ENCODE measurements around the gene DCP2. TPM values are rescaled to one million over a fixed set of nuclear protein-coding genes. Genes with fewer than 3 reads are reported as not detected.

DCP2 gene
- total RNA-seq, 5 donors from 2014 or later (not counting 1 experiment from before 2014, with no cell fraction given): 68.6 to 88.5 (median 71.9) TPM

DNA sequence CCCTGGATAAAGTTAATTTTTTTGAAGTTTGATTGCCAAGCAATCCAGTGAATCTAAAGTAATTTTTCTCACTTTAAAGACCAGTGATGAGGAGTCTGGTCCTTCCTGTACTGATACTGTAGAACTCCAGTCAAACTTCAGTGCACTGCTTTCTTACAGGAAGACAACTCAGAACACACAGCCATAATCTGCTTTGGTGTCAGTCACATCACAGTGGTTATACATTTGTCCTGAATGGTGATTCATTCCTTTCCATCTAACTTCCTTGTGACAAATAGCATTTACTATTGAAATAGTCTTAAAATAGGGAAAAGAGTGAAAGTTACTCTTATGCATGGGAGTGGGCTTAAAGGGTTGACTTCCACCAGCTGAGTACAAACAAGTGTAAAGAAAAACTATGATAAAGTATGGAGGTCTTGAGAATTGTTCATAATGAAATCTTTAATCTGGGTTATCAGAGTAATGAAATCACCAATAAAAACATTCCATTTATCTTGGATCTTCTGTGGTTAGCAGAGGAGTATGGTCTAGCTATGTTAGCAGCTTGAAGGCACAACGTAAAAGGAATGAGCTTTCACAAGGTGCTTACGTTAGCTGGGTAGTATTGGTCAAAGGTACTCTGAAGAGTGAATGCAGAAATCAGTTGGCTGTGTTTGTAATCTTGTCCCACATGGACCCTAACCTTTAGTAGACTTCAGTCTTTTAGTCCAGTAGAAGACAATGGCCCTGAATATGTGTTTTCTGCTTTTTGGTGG is 41.5 kb downstream of the DCP2 start:
- no peak overlapping the region for H3K4me3 Mint-ChIP-seq
- ATAC-seq (replicated peaks in 1 of 4) (no peak), DNase-seq (no peak)
- no peaks in the 10 kb centered on the region for H3K9me3 ChIP-seq
- POLR2A ChIA-PET: no interaction called here
- no peak overlapping the region for H3K27ac ChIP-seq (ENCODE audit: low read length)
- H3K36me3 Mint-ChIP-seq: peaks cover 48% of the 10 kb centered on the region
- H3K36me3 ChIP-seq (ENCODE audit: control insufficient read depth in 2 of 2, extremely low read depth in 1 of 2, insufficient read depth in 1 of 2, low read length in 1 of 2): peaks cover 0 to 13% of the 10 kb centered on the region in 2 donors
- H3K9me3 Mint-ChIP-seq: no peaks in the 10 kb centered on the region
- CTCF ChIA-PET: interaction anchor here (0.6 to 1.6 kb wide), 2 partner anchors 18 to 22 kb away, joined by 4 to 6 read pairs; no protein-coding TSS in a partner anchor
- H3K27me3 Mint-ChIP-seq: no peaks in the 10 kb centered on the region
- peak overlapping the region; percentile 59 to 94 for H3K27ac Mint-ChIP-seq
- no peak overlapping the region for H3K4me3 ChIP-seq (ENCODE audit: control insufficient read depth in 1 of 2, extremely low read depth in 1 of 2, low read length in 1 of 2)
- no peaks in the 10 kb centered on the region for H3K27me3 ChIP-seq (replicated peaks in 1 of 2; ENCODE audit: control insufficient read depth in 2 of 2, extremely low read depth in 1 of 2, insufficient read depth in 2 of 2, low read length in 1 of 2)
- peaks cover 75 to 84% (median 76%) of the 10 kb centered on the region in 3 donors for H3K4me1 Mint-ChIP-seq
- WGBS (ENCODE audit: insufficient coverage): no CpG with 5 or more reads among the region's 2 CpGs
- peaks cover 10 to 52% of the 10 kb centered on the region in 2 experiments for H3K4me1 ChIP-seq (ENCODE audit: control insufficient read depth in 1 of 2, extremely low read depth in 1 of 2, insufficient read depth in 2 of 2, low read length in 2 of 2)

DNA sequence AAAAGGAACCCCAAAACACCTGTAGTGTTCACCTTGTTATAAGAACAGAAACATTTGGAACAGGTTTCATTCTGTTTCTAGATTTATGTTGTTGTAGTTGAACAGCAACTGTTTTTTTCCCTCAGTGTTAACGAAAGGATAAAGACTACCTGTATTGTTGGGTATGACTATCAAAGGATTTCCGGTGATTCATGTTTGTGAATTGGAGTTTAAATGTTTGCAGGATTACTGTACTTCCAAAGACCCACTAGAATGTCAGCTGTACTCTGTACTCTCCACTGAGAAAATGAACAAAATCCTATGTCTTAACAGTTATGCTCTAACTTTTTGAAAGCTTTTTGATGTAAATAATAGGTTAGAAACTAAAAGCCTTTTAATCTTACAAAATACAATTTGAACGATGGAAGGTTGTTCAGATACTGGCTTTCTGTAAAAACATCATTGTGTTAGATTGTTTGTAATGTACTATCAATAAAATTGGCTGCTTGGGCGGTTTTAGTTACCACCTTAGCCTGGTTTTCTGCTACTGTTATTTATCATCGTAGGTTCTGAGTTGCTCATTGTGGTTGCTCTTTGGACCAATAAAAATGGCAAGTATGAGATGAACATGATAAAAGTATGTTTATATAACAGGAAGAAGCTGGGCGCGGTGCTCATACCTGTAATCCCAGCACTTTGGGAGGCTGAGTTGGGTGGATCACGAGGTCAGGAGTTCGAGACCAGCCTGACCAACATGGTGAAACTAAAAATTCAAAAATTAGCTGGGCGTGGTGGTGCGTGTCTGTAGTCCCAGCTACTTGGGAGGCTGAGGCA is 44.1 kb downstream of the DCP2 start:
- Mint-ChIP-seq H3K36me3 (peaks cover 35% of the 10 kb centered on the region), H3K27me3 (no peaks in the 10 kb centered on the region), H3K27ac (peak overlapping the region; percentile 87 to 94), H3K9me3 (no peaks in the 10 kb centered on the region), H3K4me1 (peaks cover 79 to 83% (median 82%) of the 10 kb centered on the region in 3 donors), H3K4me3 (peak overlapping the region; percentile 25 to 57 (median 34))
- Histone ChIP-seq H3K4me1 (ENCODE audit: control insufficient read depth in 1 of 2, extremely low read depth in 1 of 2, insufficient read depth in 2 of 2, low read length in 2 of 2) (peaks cover 19 to 58% of the 10 kb centered on the region in 2 experiments), H3K4me3 (ENCODE audit: control insufficient read depth in 1 of 2, extremely low read depth in 1 of 2, low read length in 1 of 2) (no peak overlapping the region), H3K27me3 (replicated peaks in 1 of 2; ENCODE audit: control insufficient read depth in 2 of 2, extremely low read depth in 1 of 2, insufficient read depth in 2 of 2, low read length in 1 of 2) (no peaks in the 10 kb centered on the region), H3K9me3 (no peaks in the 10 kb centered on the region), H3K27ac (ENCODE audit: low read length) (peak overlapping the region; percentile 57), H3K36me3 (ENCODE audit: control insufficient read depth in 2 of 2, extremely low read depth in 1 of 2, insufficient read depth in 1 of 2, low read length in 1 of 2) (peaks cover 0 to 5% of the 10 kb centered on the region in 2 donors)
- POLR2A ChIA-PET: no interaction called here
- CTCF ChIA-PET: interaction anchor here in 1 of 2 donors (0.7 to 1.1 kb wide), 2 partner anchors 25 to 329 kb away, joined by 3 to 6 read pairs; no protein-coding TSS in a partner anchor
- WGBS (ENCODE audit: insufficient coverage): 40% methylated on average over 1 of the region's 11 CpGs
- ATAC-seq (replicated peaks in 1 of 4) (peak in 3 of 4 experiments; percentile 23 to 29 (median 25)), DNase-seq (peak in 3 of 35 experiments; percentile 4 to 32 (median 8))

DNA sequence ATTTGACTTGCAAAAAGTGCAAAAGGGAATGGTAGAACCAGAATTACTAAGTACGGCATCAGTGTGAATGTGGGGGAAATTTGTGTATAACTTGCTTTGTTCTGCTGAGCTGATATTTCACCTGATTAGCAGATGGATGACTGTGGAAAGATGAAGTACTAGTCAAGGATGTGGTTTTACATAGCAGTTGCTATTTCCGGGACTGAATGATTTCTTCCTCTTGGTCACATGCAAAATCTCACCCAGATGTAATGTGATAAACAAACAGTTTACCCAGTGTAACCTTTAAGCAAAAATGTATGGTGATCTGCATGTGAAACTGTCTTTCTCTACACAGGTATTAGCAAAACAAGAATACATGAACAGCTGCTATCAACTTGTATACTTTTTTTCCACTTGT is 46.1 kb downstream of the DCP2 start:
- Histone ChIP-seq H3K4me3 (ENCODE audit: control insufficient read depth in 1 of 2, extremely low read depth in 1 of 2, low read length in 1 of 2) (no peak overlapping the region), H3K27ac (ENCODE audit: low read length) (peak overlapping the region; percentile 55), H3K27me3 (replicated peaks in 1 of 2; ENCODE audit: control insufficient read depth in 2 of 2, extremely low read depth in 1 of 2, insufficient read depth in 2 of 2, low read length in 1 of 2) (no peaks in the 10 kb centered on the region), H3K4me1 (ENCODE audit: control insufficient read depth in 1 of 2, extremely low read depth in 1 of 2, insufficient read depth in 2 of 2, low read length in 2 of 2) (peaks cover 19 to 54% of the 10 kb centered on the region in 2 experiments), H3K9me3 (no peaks in the 10 kb centered on the region), H3K36me3 (ENCODE audit: control insufficient read depth in 2 of 2, extremely low read depth in 1 of 2, insufficient read depth in 1 of 2, low read length in 1 of 2) (peaks cover 3 to 22% of the 10 kb centered on the region in 2 donors)
- peak overlapping the region; percentile 11 to 45 (median 32) for H3K4me3 Mint-ChIP-seq
- H3K27ac Mint-ChIP-seq: peak overlapping the region; percentile 85 to 96
- ATAC-seq (replicated peaks in 1 of 4) (peak; percentile 84 to 94 (median 92)), DNase-seq (peak in 9 of 35 experiments; percentile 7 to 79 (median 19))
- no peaks in the 10 kb centered on the region for H3K9me3 Mint-ChIP-seq
- H3K4me1 Mint-ChIP-seq: peaks cover 66 to 74% (median 72%) of the 10 kb centered on the region in 3 donors
- CTCF ChIA-PET: interaction anchor here (0.6 to 2.3 kb wide), 6 partner anchors 22 to 312 kb away, joined by 3 to 20 read pairs (median 3); no protein-coding TSS in a partner anchor
- H3K27me3 Mint-ChIP-seq: no peaks in the 10 kb centered on the region
- WGBS (ENCODE audit: insufficient coverage): 0% methylated on average over 1 of the region's 2 CpGs
- H3K36me3 Mint-ChIP-seq: peaks cover 43% of the 10 kb centered on the region
- POLR2A ChIA-PET: interaction anchor here (0.5 to 1.2 kb wide), 2 partner anchors 46 to 158 kb away, joined by 4 to 9 read pairs; partner anchors contain the start of gene DCP2 (in 1 of the 2)

- peaks cover 14 to 41% of the 10 kb centered on the region in 2 experiments for H3K4me1 ChIP-seq (ENCODE audit: control insufficient read depth in 1 of 2, extremely low read depth in 1 of 2, insufficient read depth in 2 of 2, low read length in 2 of 2)
- DNase-seq (no peak), ATAC-seq (replicated peaks in 1 of 4) (no peak)
- no peaks in the 10 kb centered on the region for H3K27me3 ChIP-seq (replicated peaks in 1 of 2; ENCODE audit: control insufficient read depth in 2 of 2, extremely low read depth in 1 of 2, insufficient read depth in 2 of 2, low read length in 1 of 2)
- Mint-ChIP-seq H3K27ac (peak overlapping the region; percentile 74 to 96), H3K9me3 (no peaks in the 10 kb centered on the region), H3K4me1 (peaks cover 51 to 59% (median 57%) of the 10 kb centered on the region in 3 donors), H3K36me3 (peaks cover 38% of the 10 kb centered on the region), H3K27me3 (no peaks in the 10 kb centered on the region), H3K4me3 (no peak overlapping the region)
- H3K36me3 ChIP-seq (ENCODE audit: control insufficient read depth in 2 of 2, extremely low read depth in 1 of 2, insufficient read depth in 1 of 2, low read length in 1 of 2): peaks cover 9 to 25% of the 10 kb centered on the region in 2 donors
- CTCF ChIA-PET: interaction anchor here in 1 of 2 donors (1.0 to 2.3 kb wide), 3 partner anchors 28 to 311 kb away, joined by 3 to 20 read pairs (median 3); no protein-coding TSS in a partner anchor
- H3K9me3 ChIP-seq: no peaks in the 10 kb centered on the region
- H3K27ac ChIP-seq (ENCODE audit: low read length): peak overlapping the region; percentile 55
- no peak overlapping the region for H3K4me3 ChIP-seq (ENCODE audit: control insufficient read depth in 1 of 2, extremely low read depth in 1 of 2, low read length in 1 of 2)
- WGBS (ENCODE audit: insufficient coverage): 97% methylated on average over 4 of the region's 6 CpGs
- POLR2A ChIA-PET: no interaction called here
Observed at GRCh38 chr5:113024076-113024697, 47.6 kb downstream of the DCP2 start.

- Histone ChIP-seq H3K27me3 (replicated peaks in 1 of 2; ENCODE audit: control insufficient read depth in 2 of 2, extremely low read depth in 1 of 2, insufficient read depth in 2 of 2, low read length in 1 of 2) (no peaks in the 10 kb centered on the region), H3K27ac (ENCODE audit: low read length) (no peak overlapping the region), H3K36me3 (ENCODE audit: control insufficient read depth in 2 of 2, extremely low read depth in 1 of 2, insufficient read depth in 1 of 2, low read length in 1 of 2) (peaks cover 9 to 25% of the 10 kb centered on the region in 2 donors), H3K4me1 (ENCODE audit: control insufficient read depth in 1 of 2, extremely low read depth in 1 of 2, insufficient read depth in 2 of 2, low read length in 2 of 2) (peaks cover 14 to 32% of the 10 kb centered on the region in 2 experiments), H3K4me3 (ENCODE audit: control insufficient read depth in 1 of 2, extremely low read depth in 1 of 2, low read length in 1 of 2) (no peak overlapping the region), H3K9me3 (no peaks in the 10 kb centered on the region)
- no peak overlapping the region for H3K4me3 Mint-ChIP-seq
- WGBS (ENCODE audit: insufficient coverage): 93% methylated on average over 2 of the region's 4 CpGs
- H3K27me3 Mint-ChIP-seq: no peaks in the 10 kb centered on the region
- ChIA-PET POLR2A (interaction anchor here in 1 of 2 donors (0.7 kb wide), 1 partner anchor 664 kb away, joined by 3 read pairs; no protein-coding TSS in a partner anchor), CTCF (interaction anchor here in 1 of 2 donors (1.2 to 1.3 kb wide), 2 partner anchors 30 to 309 kb away, joined by 3 read pairs; no protein-coding TSS in a partner anchor)
- ATAC-seq (replicated peaks in 1 of 4): no peak
- H3K4me1 Mint-ChIP-seq: peaks cover 42 to 45% (median 43%) of the 10 kb centered on the region in 3 donors
- H3K9me3 Mint-ChIP-seq: no peaks in the 10 kb centered on the region
- peaks cover 45% of the 10 kb centered on the region for H3K36me3 Mint-ChIP-seq
- H3K27ac Mint-ChIP-seq: peak overlapping the region; percentile 68 to 69
- DNase-seq: no peak
Observed at GRCh38 chr5:113025596-113025995, 49.0 kb downstream of the DCP2 start.
